ENCODE data around the gene EDDM13. TPM values are rescaled to one million over a fixed set of nuclear protein-coding genes. Genes with fewer than 3 reads are reported as not detected.

Gene EDDM13
- total and polyA plus RNA-seq, 2 of the 8 experiments (the other 6 are each of a cell fraction or from before 2014, with no cell fraction given): not detected

GRCh38 chr19:56263319-56263718 lies 9.2 kb upstream of the EDDM13 start:
- no peak overlapping the region for H3K9ac ChIP-seq (replicated peaks in 1 of 4; ENCODE audit: extremely low read depth in 1 of 4, low read depth in 3 of 4, low read length in 3 of 4)
- H3K23ac ChIP-seq (ENCODE audit: insufficient read length): no peak overlapping the region
- POLR2A ChIA-PET (ENCODE audit: partially characterized antibody): no interaction called here
- H4K91ac ChIP-seq (replicated peaks; ENCODE audit: insufficient read length, low read length): no peak overlapping the region
- no peaks in the 10 kb centered on the region for H3K4me1 ChIP-seq (replicated peaks in 1 of 4; ENCODE audit: control insufficient read depth in 3 of 4, insufficient read depth in 4 of 4, low read length in 3 of 4)
- no peak overlapping the region for H2BK12ac ChIP-seq (ENCODE audit: low read depth, low read length)
- DNase-seq (ENCODE audit: low read depth in 1 of 2, low spot score in 2 of 2) (no peak), FAIRE-seq (no peak)
- no peak overlapping the region for H2BK15ac ChIP-seq (ENCODE audit: low read length)
- CTCF ChIA-PET (ENCODE audit: partially characterized antibody): interaction anchor here (1.2 to 1.9 kb wide), 3 partner anchors 10 to 70 kb away, joined by 4 to 8 read pairs (median 5); no protein-coding TSS in a partner anchor
- TF ChIP-seq RAD21 (IDR thresholded peaks at IDR 0.05 in 1 of 2, conservative IDR thresholded peaks at IDR 0.05 in 1 of 2; ENCODE audit: low read depth in 2 of 2, low read length in 2 of 2) (no peak), RBBP5 (IDR thresholded peaks at IDR 0.05; ENCODE audit: borderline replicate concordance, low read depth, low read length) (no peak), RFX5 (IDR thresholded peaks at IDR 0.05; ENCODE audit: borderline replicate concordance, low read depth, low read length) (no peak), GTF2F1 (IDR thresholded peaks at IDR 0.05; ENCODE audit: borderline replicate concordance, low read depth, low read length) (no peak), HDAC6 (IDR thresholded peaks at IDR 0.05; ENCODE audit: low read depth, low read length) (no peak), CHD2 (IDR thresholded peaks at IDR 0.05; ENCODE audit: low read length) (no peak), ATF3 (IDR thresholded peaks at IDR 0.05; ENCODE audit: insufficient read depth, low read depth, low read length) (no peak), TAF7 (optimal IDR thresholded peaks at IDR 0.05; ENCODE audit: borderline replicate concordance, low read depth, low read length) (no peak)
- no peak overlapping the region for H3K4me3 ChIP-seq (ENCODE audit: extremely low read depth in 1 of 4, insufficient read depth in 2 of 4, low read depth in 3 of 4, low read length in 4 of 4)
- H3K79me2 ChIP-seq (ENCODE audit: control insufficient read depth in 1 of 2, insufficient read depth in 2 of 2, low read length in 2 of 2): no peaks in the 10 kb centered on the region
- no peak overlapping the region for H2BK20ac ChIP-seq (ENCODE audit: low read length)
- H2BK120ac ChIP-seq (replicated peaks; ENCODE audit: low read depth, low read length): no peak overlapping the region
- no peak overlapping the region for H3K56ac ChIP-seq (replicated peaks; ENCODE audit: insufficient read length, low read depth, low read length)
- H3K27ac ChIP-seq (ENCODE audit: low read depth, low read length): no peak overlapping the region
- H4K8ac ChIP-seq (ENCODE audit: extremely low read depth, insufficient read depth, low read length): no peak overlapping the region
- no peak overlapping the region for H4K5ac ChIP-seq (ENCODE audit: insufficient read length, low read depth, low read length)
- no peak overlapping the region for H3K14ac ChIP-seq (ENCODE audit: insufficient read length)
- H3K23me2 ChIP-seq (ENCODE audit: low read depth, low read length): no peaks in the 10 kb centered on the region
- no peaks in the 10 kb centered on the region for H3K79me1 ChIP-seq (ENCODE audit: low read depth, low read length)
- no peak overlapping the region for H2AK5ac ChIP-seq (ENCODE audit: low read depth, low read length)
- H3K9me3 ChIP-seq (ENCODE audit: insufficient read depth in 2 of 2, low read depth in 1 of 2, low read length in 1 of 2): no peaks in the 10 kb centered on the region
- no peak overlapping the region for H2AFZ ChIP-seq (ENCODE audit: low read length)
- WGBS, 2 experiments (ENCODE audit: extremely low coverage in 1 of 2, insufficient coverage in 1 of 2, insufficient read length in 1 of 2, insufficient replicate concordance in 2 of 2, low coverage in 1 of 2, low lambda C conversion rate in 2 of 2, missing lambda C conversion rate in 1 of 2): 84% methylated on average over 5 of the region's 5 CpGs; no CpG with 5 or more reads in 1 of the 2 experiments
- H3K27me3 ChIP-seq (replicated peaks in 1 of 4; ENCODE audit: control insufficient read depth in 3 of 4, extremely low read depth in 1 of 4, insufficient read depth in 3 of 4, low read length in 3 of 4): no peaks in the 10 kb centered on the region
- H3K4me2 ChIP-seq (ENCODE audit: insufficient read depth in 1 of 2, low read depth in 2 of 2, low read length in 2 of 2): no peak overlapping the region
- H3K4ac ChIP-seq (replicated peaks; ENCODE audit: insufficient read length, low read depth, low read length): no peak overlapping the region
- H4K20me1 ChIP-seq (replicated peaks in 1 of 2; ENCODE audit: control insufficient read depth in 1 of 2, insufficient read depth in 2 of 2, low read length in 2 of 2): no peaks in the 10 kb centered on the region
- H3K36me3 ChIP-seq (ENCODE audit: control insufficient read depth in 2 of 4, insufficient read depth in 4 of 4, low read length in 3 of 4): no peaks in the 10 kb centered on the region
- H3K18ac ChIP-seq (ENCODE audit: extremely low read depth, low read length): no peak overlapping the region
- H2BK5ac ChIP-seq (ENCODE audit: low read depth, low read length): no peak overlapping the region
